ENCODE data around the gene GLUL. TPM values are rescaled to one million over a fixed set of nuclear protein-coding genes. Genes with fewer than 3 reads are reported as not detected.

GLUL gene
- polyA plus RNA-seq, 6 donors from 2014 or later = 35.7 to 93.8 (median 65.5) TPM

DNA sequence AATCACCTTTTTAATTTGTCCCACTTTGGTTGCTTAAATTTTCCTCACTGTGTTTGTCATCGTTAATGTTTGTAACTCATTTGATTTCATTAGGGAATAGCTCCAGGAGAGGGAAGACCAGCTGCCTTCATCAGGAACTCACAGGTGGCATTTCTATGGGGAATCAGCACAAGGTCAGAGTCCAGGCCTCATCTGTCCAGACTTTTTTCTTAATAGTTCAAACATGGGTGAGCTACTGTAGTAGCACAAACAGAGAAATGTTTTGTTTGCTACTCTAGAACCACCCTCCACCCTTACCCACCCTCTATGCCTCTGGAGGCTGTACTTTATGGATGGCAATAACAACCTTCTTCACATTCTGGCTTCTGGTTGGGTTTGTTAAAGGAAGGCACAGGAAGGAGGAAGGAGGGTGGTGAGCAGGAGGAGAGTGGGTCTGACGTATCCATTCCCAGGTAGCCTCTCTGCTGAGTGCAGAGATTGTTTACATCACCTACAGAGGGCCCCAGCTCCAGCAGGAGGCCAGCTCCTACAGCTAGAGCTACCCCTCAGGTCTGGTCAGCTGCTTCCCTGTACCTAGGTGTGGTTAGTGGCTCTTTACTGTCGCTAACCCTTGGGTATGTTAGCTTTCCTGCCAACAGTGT lies 17.0 kb upstream of the GLUL start:
- no peaks in the 10 kb centered on the region for H3K4me1 Mint-ChIP-seq
- DNase-seq (no peak), ATAC-seq (ENCODE audit: low read depth in 2 of 2) (no peak)
- H3K27ac Mint-ChIP-seq = no peak overlapping the region
- H3K27me3 Mint-ChIP-seq = peaks cover 13 to 46% (median 44%) of the 10 kb centered on the region in 3 donors
- no peaks in the 10 kb centered on the region for H3K36me3 Mint-ChIP-seq
- no peak overlapping the region for H3K4me3 Mint-ChIP-seq
- peaks cover 0 to 10% (median 4%) of the 10 kb centered on the region in 7 donors for H3K9me3 Mint-ChIP-seq

DNA sequence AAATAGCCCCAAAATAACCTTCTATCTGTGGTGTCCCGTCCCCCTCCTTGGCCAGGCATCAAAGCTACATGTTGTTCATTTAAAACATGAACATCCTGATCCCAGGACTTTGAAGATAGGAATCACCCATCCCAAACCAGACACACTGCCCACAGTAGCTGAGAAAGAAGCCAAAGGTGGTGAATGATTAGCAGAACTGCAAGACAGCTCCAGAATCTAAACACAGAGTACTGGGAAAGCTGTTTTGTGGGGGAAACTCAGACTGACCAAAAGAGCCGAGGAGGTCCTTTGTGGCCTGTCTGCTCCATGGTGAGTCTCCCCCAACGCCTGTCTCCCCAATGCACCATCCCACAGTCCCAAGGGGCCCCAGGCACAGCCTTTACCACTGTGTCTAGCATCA lies 16.1 kb upstream of the GLUL start:
- H3K4me1 Mint-ChIP-seq = no peaks in the 10 kb centered on the region
- no peak overlapping the region for H3K4me3 Mint-ChIP-seq
- H3K36me3 Mint-ChIP-seq = no peaks in the 10 kb centered on the region
- peaks cover 13 to 51% (median 43%) of the 10 kb centered on the region in 3 donors for H3K27me3 Mint-ChIP-seq
- no peak for DNase-seq
- peaks cover 0 to 10% (median 4%) of the 10 kb centered on the region in 7 donors for H3K9me3 Mint-ChIP-seq
- H3K27ac Mint-ChIP-seq = no peak overlapping the region
- no peak for ATAC-seq (ENCODE audit: low read depth in 2 of 2)

DNA sequence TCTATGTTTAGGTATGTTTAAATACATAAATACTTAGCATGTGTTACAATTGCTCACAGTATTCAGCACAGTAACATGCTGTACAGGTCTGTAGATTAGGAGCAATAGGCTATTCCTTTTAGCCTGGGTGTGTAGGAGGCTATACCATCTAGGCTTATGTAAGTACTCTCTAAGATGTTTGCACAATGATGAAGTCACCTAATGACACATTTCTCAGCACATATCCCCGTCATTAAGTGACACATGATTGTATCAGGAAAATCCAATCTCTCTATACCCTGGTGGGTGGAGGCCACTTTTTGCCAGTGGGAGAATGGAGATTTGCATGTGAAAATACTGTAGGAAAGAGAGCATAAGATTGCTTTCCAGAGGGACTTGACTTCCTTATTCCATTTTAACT lies 14.4 kb upstream of the GLUL start:
- H3K36me3 Mint-ChIP-seq = no peaks in the 10 kb centered on the region
- DNase-seq (no peak), ATAC-seq (ENCODE audit: low read depth in 2 of 2) (no peak)
- H3K27ac Mint-ChIP-seq = no peak overlapping the region
- peaks cover 0 to 10% (median 4%) of the 10 kb centered on the region in 7 donors for H3K9me3 Mint-ChIP-seq
- no peak overlapping the region for H3K4me3 Mint-ChIP-seq
- no peaks in the 10 kb centered on the region for H3K4me1 Mint-ChIP-seq
- H3K27me3 Mint-ChIP-seq = peaks cover 13 to 51% (median 43%) of the 10 kb centered on the region in 3 donors

DNA sequence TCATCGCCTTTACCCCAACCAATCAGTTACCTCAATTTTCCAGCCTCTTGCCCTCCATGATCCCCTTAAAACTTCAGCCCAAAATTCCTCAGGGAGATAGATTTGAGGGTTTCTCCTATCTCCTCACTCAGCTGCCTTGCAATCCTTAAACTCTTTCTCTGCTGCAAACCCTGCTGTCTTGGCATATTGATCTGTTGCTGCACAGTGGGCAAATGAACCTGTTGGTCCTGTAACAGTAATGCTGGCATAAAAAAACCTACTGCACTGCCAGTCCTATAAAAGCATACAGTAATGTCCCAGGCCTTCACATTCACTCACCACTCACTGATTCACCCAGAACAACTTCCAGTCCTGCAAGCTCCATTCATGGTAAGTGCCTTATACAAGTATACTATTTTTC lies 14.0 kb upstream of the GLUL start:
- H3K9me3 Mint-ChIP-seq = peaks cover 0 to 10% (median 4%) of the 10 kb centered on the region in 7 donors
- no peaks in the 10 kb centered on the region for H3K4me1 Mint-ChIP-seq
- peaks cover 13 to 51% (median 43%) of the 10 kb centered on the region in 3 donors for H3K27me3 Mint-ChIP-seq
- DNase-seq (no peak), ATAC-seq (ENCODE audit: low read depth in 2 of 2) (no peak)
- no peaks in the 10 kb centered on the region for H3K36me3 Mint-ChIP-seq
- H3K27ac Mint-ChIP-seq = no peak overlapping the region
- H3K4me3 Mint-ChIP-seq = no peak overlapping the region

DNA sequence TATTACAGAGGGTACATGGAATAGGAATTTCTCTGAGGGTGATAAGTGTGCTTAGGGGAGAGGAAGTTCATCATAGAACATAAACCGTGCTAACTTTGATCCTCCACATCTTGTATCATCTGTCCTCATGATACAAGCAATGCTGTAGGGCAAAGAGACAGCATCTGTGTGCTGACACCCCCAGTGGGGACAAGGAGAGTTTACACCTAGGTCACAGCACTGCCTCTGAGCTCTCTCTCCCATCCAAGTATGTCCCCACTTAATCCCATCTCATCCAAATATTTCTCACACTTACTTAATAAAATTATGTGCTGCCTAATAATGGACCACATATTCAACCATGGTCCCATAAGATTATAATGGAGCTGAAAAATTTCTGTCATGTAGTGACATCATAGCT lies 13.2 kb upstream of the GLUL start:
- H3K9me3 Mint-ChIP-seq = peaks cover 0 to 10% (median 4%) of the 10 kb centered on the region in 7 donors

DNA sequence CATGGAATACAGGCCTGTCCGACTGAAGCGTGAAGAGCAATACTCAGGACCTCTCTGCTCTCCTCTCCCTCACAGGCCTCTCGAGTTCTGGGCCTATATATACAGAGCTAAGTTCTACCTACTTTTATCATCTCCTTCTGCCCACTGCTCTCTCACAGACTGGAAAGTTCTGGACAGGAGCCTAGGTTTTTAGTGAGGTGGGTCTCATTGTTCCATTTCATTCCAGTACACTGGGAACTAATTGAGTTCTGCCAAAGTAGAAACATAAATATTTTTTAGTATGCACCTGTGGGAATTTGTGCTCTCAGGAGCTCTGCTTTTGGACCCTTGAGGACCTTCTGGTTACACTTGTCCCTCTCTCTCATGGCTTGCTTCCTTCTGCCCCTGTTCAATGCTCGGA lies 9.0 kb upstream of the GLUL start, which contains the start of gene TEDDM1:
TSS of gene TEDDM1 (minus strand) at position 101 of the 400 bp plus-strand sequence. CDS start 182 bp downstream, outside the sequence.
- no peaks in the 10 kb centered on the region for H3K36me3 Mint-ChIP-seq
- ATAC-seq (ENCODE audit: low read depth in 2 of 2) = no peak
- H3K27ac Mint-ChIP-seq = peak within 1 kb of the TSS in 2 of 6 donors; percentile 53 to 74
- H3K27me3 Mint-ChIP-seq = peaks cover 5 to 21% (median 14%) of the 10 kb centered on the region in 3 donors
- DNase-seq = no peak
- H3K9me3 Mint-ChIP-seq = peaks cover 0 to 4% (median 2%) of the 10 kb centered on the region in 7 donors
- H3K4me3 Mint-ChIP-seq = no peak within 1 kb of the TSS
- H3K4me1 Mint-ChIP-seq = peaks cover 3 to 5% (median 4%) of the 10 kb centered on the region in 3 donors

More for the DNA sequence above, 13.2 kb upstream of the GLUL start:
- no peak for DNase-seq
- Mint-ChIP-seq H3K27ac (peak overlapping the region in 1 of 6 donors; percentile 71), H3K36me3 (no peaks in the 10 kb centered on the region), H3K27me3 (peaks cover 13 to 44% (median 35%) of the 10 kb centered on the region in 3 donors), H3K4me3 (no peak overlapping the region), H3K4me1 (no peaks in the 10 kb centered on the region)
- ATAC-seq (ENCODE audit: low read depth in 2 of 2) = no peak

DNA sequence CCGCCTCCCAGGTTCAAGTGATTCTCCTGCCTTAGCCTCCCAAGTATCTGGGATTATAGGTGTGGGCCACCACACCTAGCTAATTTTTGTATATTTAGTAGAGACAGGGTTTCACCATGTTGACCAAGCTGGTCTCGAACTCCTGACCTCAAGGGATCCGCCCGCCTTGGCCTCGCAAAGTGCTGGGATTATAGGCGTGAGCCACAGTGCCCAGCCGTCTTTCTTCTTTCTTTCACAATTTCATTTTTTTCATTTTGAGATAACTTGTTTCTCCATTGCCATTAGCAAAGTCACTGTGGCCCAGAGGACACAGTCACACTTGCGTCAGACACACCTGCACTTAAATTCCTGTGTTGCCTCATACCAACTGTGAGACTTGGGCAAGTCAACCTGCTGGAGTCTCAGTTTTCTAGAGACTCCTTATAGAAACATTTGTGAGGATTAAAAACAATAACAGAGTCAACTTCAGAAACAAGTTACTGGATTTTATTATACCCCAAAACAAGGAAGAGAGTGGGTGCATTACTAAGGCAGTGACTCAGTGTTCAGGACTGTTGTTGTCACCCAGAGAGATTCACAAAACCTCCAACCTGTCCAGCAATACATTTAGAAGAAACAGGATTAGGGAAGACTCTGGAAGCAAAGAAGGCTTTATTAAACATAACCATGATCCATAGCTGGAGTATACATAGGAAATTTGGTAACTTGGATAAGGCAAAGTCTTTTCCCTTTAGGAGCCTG lies 6.2 kb upstream of the GLUL start:
- peak overlapping the region in 1 of 6 donors; percentile 54 for H3K27ac Mint-ChIP-seq
- no peaks in the 10 kb centered on the region for H3K9me3 Mint-ChIP-seq
- no peak overlapping the region for H3K4me3 Mint-ChIP-seq
- ATAC-seq (ENCODE audit: low read depth in 2 of 2) (no peak), DNase-seq (no peak)
- H3K27me3 Mint-ChIP-seq = peaks cover 0 to 6% (median under 1%) of the 10 kb centered on the region in 3 donors
- H3K4me1 Mint-ChIP-seq = peaks cover 5 to 10% (median 8%) of the 10 kb centered on the region in 3 donors
- H3K36me3 Mint-ChIP-seq = no peaks in the 10 kb centered on the region

DNA sequence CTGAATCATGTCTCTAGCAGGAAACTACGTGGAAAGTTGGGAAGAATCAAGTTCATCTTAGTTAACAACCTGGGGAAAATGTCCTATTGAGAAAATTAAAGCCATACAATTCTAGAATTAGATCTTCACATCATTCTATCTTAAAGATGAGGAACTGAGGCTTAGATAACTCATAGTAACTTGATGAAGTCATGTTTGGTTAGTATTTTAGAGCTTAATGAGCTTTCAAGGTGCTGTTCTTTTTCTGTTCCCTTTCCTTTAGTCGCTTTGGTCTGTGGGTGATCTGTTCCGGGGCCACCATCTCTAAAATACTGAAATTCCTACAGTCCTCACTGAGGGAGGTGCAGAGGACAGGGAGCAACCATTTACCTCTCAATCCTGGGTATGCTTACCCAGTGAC lies 4.3 kb upstream of the GLUL start:
- DNase-seq (no peak), ATAC-seq (ENCODE audit: low read depth in 2 of 2) (no peak)
- H3K4me3 Mint-ChIP-seq = peak overlapping the region in 1 of 8 donors; percentile 28
- no peaks in the 10 kb centered on the region for H3K36me3 Mint-ChIP-seq
- peaks cover 0 to 6% (median 0%) of the 10 kb centered on the region in 3 donors for H3K27me3 Mint-ChIP-seq
- H3K27ac Mint-ChIP-seq = no peak overlapping the region
- peaks cover 10 to 17% (median 16%) of the 10 kb centered on the region in 3 donors for H3K4me1 Mint-ChIP-seq
- no peaks in the 10 kb centered on the region for H3K9me3 Mint-ChIP-seq

DNA sequence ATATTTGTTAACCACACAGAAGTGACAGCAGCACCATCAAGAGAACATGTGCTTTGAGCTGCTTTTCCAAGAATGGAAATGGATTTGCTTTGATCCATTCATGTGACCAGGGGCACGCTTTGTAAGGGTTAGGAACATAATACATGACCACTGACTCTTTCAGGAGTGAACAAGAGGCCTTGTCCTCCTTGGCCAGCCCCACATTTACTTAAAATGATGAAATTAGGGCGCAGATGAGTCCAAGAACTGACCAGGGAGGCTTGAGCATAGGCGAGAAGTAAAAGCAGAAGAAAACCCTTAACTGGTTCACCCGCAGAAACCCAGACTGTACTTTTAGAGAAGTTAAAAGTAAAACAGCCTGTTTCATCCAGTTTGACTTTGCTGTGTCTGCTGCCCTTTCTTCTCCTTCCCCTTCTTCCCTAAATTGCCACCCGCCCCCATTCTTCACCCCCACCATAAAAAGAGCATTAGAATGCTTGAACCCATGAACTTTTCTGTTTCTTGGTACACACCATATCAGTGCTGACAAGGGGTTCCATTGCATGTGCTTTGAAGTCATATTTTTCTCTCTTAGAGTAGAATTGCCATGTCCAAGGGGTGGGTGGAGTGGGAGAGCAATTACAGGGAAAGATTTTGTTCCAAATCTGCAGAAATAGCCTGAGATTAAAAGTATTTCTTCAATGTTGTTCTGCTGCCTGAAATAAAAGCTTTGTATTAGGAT lies 2.6 kb upstream of the GLUL start:
- Mint-ChIP-seq H3K4me3 (peak overlapping the region in 2 of 8 donors; percentile 78 to 94), H3K27ac (peak overlapping the region in 1 of 6 donors; percentile 24), H3K27me3 (peaks cover 0 to 6% (median 0%) of the 10 kb centered on the region in 3 donors), H3K4me1 (peaks cover 24 to 31% (median 30%) of the 10 kb centered on the region in 3 donors), H3K36me3 (no peaks in the 10 kb centered on the region), H3K9me3 (no peaks in the 10 kb centered on the region)
- ATAC-seq (ENCODE audit: low read depth in 2 of 2) = no peak
- DNase-seq = no peak

DNA sequence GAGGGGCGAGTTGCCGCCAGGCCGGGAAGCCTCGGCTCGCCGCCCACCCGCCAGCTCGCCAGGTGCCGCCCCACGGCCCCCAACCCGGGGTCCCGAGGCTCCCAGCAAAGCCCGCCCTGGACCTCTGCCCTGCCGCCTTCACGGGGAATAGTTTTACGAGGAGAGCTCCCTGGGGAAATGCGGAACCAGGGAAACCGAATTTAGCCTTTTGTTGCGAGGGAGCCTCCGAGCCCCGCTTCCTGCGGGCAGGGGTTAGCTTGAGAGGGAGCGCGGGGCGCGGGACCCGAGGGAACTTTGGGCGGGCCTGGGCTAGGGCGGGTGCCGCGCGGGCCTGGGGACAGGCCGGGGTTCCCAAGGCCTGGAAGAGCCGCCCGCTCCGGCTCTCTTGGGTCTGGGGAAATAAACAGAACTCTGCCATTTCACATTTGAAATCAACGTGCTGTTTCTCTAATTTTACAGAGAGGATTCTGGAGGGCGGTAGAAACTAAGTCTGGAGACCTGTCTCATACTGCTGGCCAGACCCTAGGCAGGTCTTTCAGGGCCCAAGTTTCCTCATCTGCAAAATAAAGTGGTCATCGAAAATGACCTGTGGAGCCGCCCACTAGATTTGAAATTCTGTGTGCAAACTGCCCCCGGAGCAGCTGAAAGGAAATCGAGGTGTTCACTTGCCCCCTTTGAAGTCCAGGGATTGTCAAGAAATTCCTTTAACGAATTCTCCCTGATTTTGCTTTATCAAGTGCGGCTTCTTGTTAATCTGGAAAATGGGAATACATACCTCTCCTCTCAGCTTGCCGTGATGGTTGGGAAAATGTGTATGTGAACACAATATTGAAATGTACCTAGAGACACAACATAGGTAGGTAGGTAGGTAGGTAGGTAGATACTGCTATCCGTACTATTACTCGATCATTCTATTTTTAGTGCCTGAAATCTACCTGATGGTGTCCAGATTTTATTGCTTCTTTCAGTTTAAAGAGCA lies 749 bp upstream of the GLUL start:
- peak overlapping the region; percentile 73 to 99 (median 96) for H3K4me3 Mint-ChIP-seq
- H3K4me1 Mint-ChIP-seq = peaks cover 30 to 33% (median 31%) of the 10 kb centered on the region in 3 donors
- H3K9me3 Mint-ChIP-seq = no peaks in the 10 kb centered on the region
- peak in 1 of 2 donors; percentile 9 for ATAC-seq (ENCODE audit: low read depth in 2 of 2)
- H3K27me3 Mint-ChIP-seq = peaks cover 0 to 6% (median 0%) of the 10 kb centered on the region in 3 donors
- peak overlapping the region in 4 of 6 donors; percentile 15 to 90 (median 63) for H3K27ac Mint-ChIP-seq
- H3K36me3 Mint-ChIP-seq = no peaks in the 10 kb centered on the region
- DNase-seq = peak; percentile 35

DNA sequence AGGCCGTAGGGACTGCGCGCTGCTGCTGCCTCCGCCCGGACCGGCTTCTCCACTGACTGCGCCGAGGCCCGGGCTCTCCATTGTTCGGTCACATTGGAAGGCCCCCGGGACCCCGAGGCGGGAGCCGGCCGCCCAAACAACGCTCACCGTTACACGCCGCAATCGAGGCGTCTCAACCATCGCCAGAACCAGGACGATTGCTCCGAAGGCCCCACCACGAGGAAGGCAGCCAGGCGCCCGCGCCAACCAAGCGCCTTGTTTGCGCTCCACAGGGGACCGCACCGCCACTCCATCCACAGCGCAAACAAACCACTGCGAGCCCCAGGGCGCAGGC lies 595 bp downstream of the GLUL start:
- Mint-ChIP-seq H3K27me3 (no peaks in the 10 kb centered on the region), H3K9me3 (no peaks in the 10 kb centered on the region), H3K4me3 (peak overlapping the region; percentile 94 to 99 (median 98)), H3K27ac (peak overlapping the region in 5 of 6 donors; percentile 81 to 95 (median 90)), H3K4me1 (peaks cover 26 to 27% (median 27%) of the 10 kb centered on the region in 3 donors), H3K36me3 (peaks cover 0 to 6% of the 10 kb centered on the region in 2 donors)
- no peak for DNase-seq
- ATAC-seq (ENCODE audit: low read depth in 2 of 2) = no peak

DNA sequence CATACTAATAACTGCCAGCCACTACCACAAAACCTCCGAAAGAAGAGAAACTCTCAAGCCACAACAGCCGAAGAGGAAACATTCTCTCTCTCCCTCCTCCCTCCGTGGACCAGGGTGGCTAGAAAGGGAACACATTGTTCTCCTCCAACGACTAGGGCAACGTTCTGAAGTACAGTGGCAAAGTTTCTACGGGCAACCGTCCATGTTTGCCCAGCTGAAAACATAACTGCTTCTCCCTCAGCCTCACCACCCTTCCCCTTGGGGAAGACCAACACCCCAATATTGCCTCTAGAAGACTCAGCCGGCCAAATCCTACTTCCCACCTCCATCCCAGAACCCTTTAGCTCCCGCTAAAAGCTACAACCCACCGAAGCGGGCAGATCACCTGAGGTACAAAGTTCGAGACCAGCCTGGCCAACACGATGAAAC lies 2.0 kb downstream of the GLUL start:
- peak overlapping the region in 3 of 6 donors; percentile 49 to 68 (median 64) for H3K27ac Mint-ChIP-seq
- peaks cover 0 to 13% of the 10 kb centered on the region in 2 donors for H3K36me3 Mint-ChIP-seq
- no peaks in the 10 kb centered on the region for H3K27me3 Mint-ChIP-seq
- DNase-seq (no peak), ATAC-seq (ENCODE audit: low read depth in 2 of 2) (no peak)
- H3K9me3 Mint-ChIP-seq = no peaks in the 10 kb centered on the region
- peak overlapping the region; percentile 92 to 99 (median 96) for H3K4me3 Mint-ChIP-seq
- peaks cover 26 to 27% (median 27%) of the 10 kb centered on the region in 3 donors for H3K4me1 Mint-ChIP-seq
